GM18870 (cell line): ENCODE results near the gene SDHA.
"Not testable (repeated sequence)": the region's sequence is repeated elsewhere in the genome, so short reads cannot be mapped to it uniquely, and the experiment has no call there.

Experiments used
- ATAC-seq: cut with Tn5 transposase; IDR thresholded peaks from one replicate; pipeline ENCODE4 v1.9.1; 2021; ENCODE audit warnings: moderate library complexity; ENCODE audit not compliant: unreplicated experiment

The SDHA gene

GRCh38 chr5:218457-219291 is 554 bp downstream of the SDHA start:
- ATAC-seq = peak; percentile 0

- ATAC-seq = no peak
Observed at GRCh38 chr5:219460-219863, 1.3 kb downstream of the SDHA start.

- peak; percentile 44 for ATAC-seq
Observed at GRCh38 chr5:219991-220390, 1.9 kb downstream of the SDHA start.

- not testable (repeated sequence) for ATAC-seq
Observed at GRCh38 chr5:222951-223715, 5.0 kb downstream of the SDHA start.

- ATAC-seq = no peak
Observed at GRCh38 chr5:223791-224190, 5.7 kb downstream of the SDHA start.

GRCh38 chr5:225334-225733 is 7.2 kb downstream of the SDHA start:
- no peak for ATAC-seq

- ATAC-seq = not testable (repeated sequence)
Observed at GRCh38 chr5:227375-227774, 9.3 kb downstream of the SDHA start.

GRCh38 chr5:228886-229285 is 10.8 kb downstream of the SDHA start:
- no peak for ATAC-seq

GRCh38 chr5:230711-231110 is 12.6 kb downstream of the SDHA start:
- no peak for ATAC-seq

- ATAC-seq = no peak
Observed at GRCh38 chr5:231661-232060, 13.5 kb downstream of the SDHA start.

- ATAC-seq = not testable (repeated sequence)
Observed at GRCh38 chr5:233426-233825, 15.3 kb downstream of the SDHA start.

GRCh38 chr5:234450-234849 is 16.3 kb downstream of the SDHA start:
- no peak for ATAC-seq

- ATAC-seq = not testable (repeated sequence)
Observed at GRCh38 chr5:235527-235926, 17.4 kb downstream of the SDHA start.

GRCh38 chr5:237931-238330 is 19.8 kb downstream of the SDHA start:
- not testable (repeated sequence) for ATAC-seq

- ATAC-seq = not testable (repeated sequence)
Observed at GRCh38 chr5:240550-240949, 22.4 kb downstream of the SDHA start.

GRCh38 chr5:241045-241669 is 23.0 kb downstream of the SDHA start:
- not testable (repeated sequence) for ATAC-seq

GRCh38 chr5:243683-244367 is 25.7 kb downstream of the SDHA start:
- ATAC-seq = not testable (repeated sequence)

- not testable (repeated sequence) for ATAC-seq
Observed at GRCh38 chr5:245717-246116, 27.6 kb downstream of the SDHA start.

GRCh38 chr5:250396-250795 is 32.3 kb downstream of the SDHA start:
- ATAC-seq = not testable (repeated sequence)

- not testable (repeated sequence) for ATAC-seq
Observed at GRCh38 chr5:251016-251415, 32.9 kb downstream of the SDHA start.

- ATAC-seq = not testable (repeated sequence)
Observed at GRCh38 chr5:251538-251937, 33.4 kb downstream of the SDHA start.
